ENCODE results near the gene TXNIP. TPM values are rescaled to one million over a fixed set of nuclear protein-coding genes. Genes with fewer than 3 reads are reported as not detected.

The TXNIP gene
- polyA plus RNA-seq, 1 of the 3 experiments (the other 2 are of a cell fraction): 44.6 TPM

DNA sequence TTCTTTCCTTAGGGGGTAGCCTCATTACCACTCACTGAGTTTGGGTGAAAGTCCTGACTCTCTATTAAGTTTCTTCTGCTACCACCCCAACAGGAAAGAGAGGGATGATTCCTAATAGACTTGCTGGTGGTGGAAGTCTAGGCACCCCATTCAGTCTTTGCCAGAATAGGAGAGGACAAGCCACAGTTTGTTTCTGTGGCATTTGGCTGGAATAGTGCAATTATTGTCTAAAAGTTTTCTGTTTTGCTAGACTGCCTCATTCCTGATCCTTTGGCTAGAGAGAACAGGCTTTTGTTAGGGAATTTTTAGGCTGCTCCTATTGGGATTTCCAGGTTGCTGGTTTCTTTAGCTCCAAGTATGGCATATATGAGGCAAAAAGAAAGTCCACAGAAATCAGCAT lies 35.1 kb upstream of the TXNIP start:
- Histone ChIP-seq H3K27ac (ENCODE audit: low read depth in 2 of 2, low read length in 1 of 2) (no peak overlapping the region), H3K9ac (no peak overlapping the region), H3K27me3 (ENCODE audit: insufficient read depth) (no peaks in the 10 kb centered on the region), H4K20me1 (ENCODE audit: insufficient read depth) (no peaks in the 10 kb centered on the region; the same call in 1 of the 2 replicates), H3K4me1 (ENCODE audit: control insufficient read depth in 1 of 2, insufficient read depth in 2 of 2, low read depth in 1 of 2, low read length in 1 of 2) (peaks cover 0 to 3% of the 10 kb centered on the region in 2 experiments; a peak in 2 of 4 replicates), H3K4me3 (ENCODE audit: low read depth in 2 of 2, low read length in 1 of 2) (no peak overlapping the region), H2AFZ (ENCODE audit: low read depth) (no peak overlapping the region), H3K4me2 (no peak overlapping the region), H3K9me2 (no peaks in the 10 kb centered on the region), H3F3A (replicated peaks; ENCODE audit: insufficient read depth) (peaks cover 18% of the 10 kb centered on the region), H3K79me2 (ENCODE audit: insufficient read depth) (no peaks in the 10 kb centered on the region), H3K9me3 (no peaks in the 10 kb centered on the region), H3K36me3 (replicated peaks in 1 of 2; ENCODE audit: control insufficient read depth in 1 of 2, insufficient read depth in 2 of 2, low read length in 1 of 2) (no peaks in the 10 kb centered on the region)
- POLR2A ChIA-PET: no interaction called here
- TF ChIP-seq, protein P1, sequence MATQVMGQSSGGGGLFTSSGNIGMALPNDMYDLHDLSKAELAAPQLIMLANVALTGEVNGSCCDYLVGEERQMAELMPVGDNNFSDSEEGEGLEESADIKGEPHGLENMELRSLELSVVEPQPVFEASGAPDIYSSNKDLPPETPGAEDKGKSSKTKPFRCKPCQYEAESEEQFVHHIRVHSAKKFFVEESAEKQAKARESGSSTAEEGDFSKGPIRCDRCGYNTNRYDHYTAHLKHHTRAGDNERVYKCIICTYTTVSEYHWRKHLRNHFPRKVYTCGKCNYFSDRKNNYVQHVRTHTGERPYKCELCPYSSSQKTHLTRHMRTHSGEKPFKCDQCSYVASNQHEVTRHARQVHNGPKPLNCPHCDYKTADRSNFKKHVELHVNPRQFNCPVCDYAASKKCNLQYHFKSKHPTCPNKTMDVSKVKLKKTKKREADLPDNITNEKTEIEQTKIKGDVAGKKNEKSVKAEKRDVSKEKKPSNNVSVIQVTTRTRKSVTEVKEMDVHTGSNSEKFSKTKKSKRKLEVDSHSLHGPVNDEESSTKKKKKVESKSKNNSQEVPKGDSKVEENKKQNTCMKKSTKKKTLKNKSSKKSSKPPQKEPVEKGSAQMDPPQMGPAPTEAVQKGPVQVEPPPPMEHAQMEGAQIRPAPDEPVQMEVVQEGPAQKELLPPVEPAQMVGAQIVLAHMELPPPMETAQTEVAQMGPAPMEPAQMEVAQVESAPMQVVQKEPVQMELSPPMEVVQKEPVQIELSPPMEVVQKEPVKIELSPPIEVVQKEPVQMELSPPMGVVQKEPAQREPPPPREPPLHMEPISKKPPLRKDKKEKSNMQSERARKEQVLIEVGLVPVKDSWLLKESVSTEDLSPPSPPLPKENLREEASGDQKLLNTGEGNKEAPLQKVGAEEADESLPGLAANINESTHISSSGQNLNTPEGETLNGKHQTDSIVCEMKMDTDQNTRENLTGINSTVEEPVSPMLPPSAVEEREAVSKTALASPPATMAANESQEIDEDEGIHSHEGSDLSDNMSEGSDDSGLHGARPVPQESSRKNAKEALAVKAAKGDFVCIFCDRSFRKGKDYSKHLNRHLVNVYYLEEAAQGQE (IDR thresholded peaks at IDR 0.05; ENCODE audit: low read depth, low read length): no peak
- TF ChIP-seq POLR2AphosphoS5 (IDR thresholded peaks at IDR 0.05; ENCODE audit: low read depth, low read length): no peak
- TF ChIP-seq TCF12 (IDR thresholded peaks at IDR 0.05): no peak
- TF ChIP-seq RCOR1 (IDR thresholded peaks at IDR 0.05; ENCODE audit: low read length): no peak
- TF ChIP-seq, protein P2, sequence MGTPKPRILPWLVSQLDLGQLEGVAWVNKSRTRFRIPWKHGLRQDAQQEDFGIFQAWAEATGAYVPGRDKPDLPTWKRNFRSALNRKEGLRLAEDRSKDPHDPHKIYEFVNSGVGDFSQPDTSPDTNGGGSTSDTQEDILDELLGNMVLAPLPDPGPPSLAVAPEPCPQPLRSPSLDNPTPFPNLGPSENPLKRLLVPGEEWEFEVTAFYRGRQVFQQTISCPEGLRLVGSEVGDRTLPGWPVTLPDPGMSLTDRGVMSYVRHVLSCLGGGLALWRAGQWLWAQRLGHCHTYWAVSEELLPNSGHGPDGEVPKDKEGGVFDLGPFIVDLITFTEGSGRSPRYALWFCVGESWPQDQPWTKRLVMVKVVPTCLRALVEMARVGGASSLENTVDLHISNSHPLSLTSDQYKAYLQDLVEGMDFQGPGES (IDR thresholded peaks at IDR 0.05; ENCODE audit: low read depth, low read length): no peak
- no peak for TF ChIP-seq TAF1 (IDR thresholded peaks at IDR 0.05; ENCODE audit: borderline replicate concordance, low read depth, low read length)
- TF ChIP-seq SMC3 (IDR thresholded peaks at IDR 0.05; ENCODE audit: low read depth, low read length): no peak
- no peak for TF ChIP-seq MXI1 (IDR thresholded peaks at IDR 0.05; ENCODE audit: low read depth, low read length)
- TF ChIP-seq, protein P3, sequence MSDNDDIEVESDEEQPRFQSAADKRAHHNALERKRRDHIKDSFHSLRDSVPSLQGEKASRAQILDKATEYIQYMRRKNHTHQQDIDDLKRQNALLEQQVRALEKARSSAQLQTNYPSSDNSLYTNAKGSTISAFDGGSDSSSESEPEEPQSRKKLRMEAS (IDR thresholded peaks at IDR 0.05; ENCODE audit: low read depth): no peak
- TF ChIP-seq, protein P4, sequence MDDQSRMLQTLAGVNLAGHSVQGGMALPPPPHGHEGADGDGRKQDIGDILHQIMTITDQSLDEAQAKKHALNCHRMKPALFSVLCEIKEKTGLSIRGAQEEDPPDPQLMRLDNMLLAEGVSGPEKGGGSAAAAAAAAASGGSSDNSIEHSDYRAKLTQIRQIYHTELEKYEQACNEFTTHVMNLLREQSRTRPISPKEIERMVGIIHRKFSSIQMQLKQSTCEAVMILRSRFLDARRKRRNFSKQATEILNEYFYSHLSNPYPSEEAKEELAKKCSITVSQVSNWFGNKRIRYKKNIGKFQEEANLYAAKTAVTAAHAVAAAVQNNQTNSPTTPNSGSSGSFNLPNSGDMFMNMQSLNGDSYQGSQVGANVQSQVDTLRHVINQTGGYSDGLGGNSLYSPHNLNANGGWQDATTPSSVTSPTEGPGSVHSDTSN (IDR thresholded peaks at IDR 0.05): no peak
- no peak for TF ChIP-seq NRF1 (IDR thresholded peaks at IDR 0.05; ENCODE audit: low read depth, low read length)
- TF ChIP-seq JUND (IDR thresholded peaks at IDR 0.05): no peak
- TF ChIP-seq TEAD4 (IDR thresholded peaks at IDR 0.05; ENCODE audit: borderline replicate concordance, insufficient read depth): no peak
- no peak for TF ChIP-seq RFX5 (IDR thresholded peaks at IDR 0.05; ENCODE audit: low read length)
- TF ChIP-seq, protein P5, sequence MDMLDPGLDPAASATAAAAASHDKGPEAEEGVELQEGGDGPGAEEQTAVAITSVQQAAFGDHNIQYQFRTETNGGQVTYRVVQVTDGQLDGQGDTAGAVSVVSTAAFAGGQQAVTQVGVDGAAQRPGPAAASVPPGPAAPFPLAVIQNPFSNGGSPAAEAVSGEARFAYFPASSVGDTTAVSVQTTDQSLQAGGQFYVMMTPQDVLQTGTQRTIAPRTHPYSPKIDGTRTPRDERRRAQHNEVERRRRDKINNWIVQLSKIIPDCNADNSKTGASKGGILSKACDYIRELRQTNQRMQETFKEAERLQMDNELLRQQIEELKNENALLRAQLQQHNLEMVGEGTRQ (IDR thresholded peaks at IDR 0.05; ENCODE audit: borderline replicate concordance, low read depth, low read length): no peak
- no peak for TF ChIP-seq EZH2phosphoT487 (IDR thresholded peaks at IDR 0.05; ENCODE audit: borderline replicate concordance, low read depth)
- no peak for TF ChIP-seq RXRA (IDR thresholded peaks at IDR 0.05; ENCODE audit: borderline replicate concordance, low read depth)
- no peak for TF ChIP-seq MEF2A (IDR thresholded peaks at IDR 0.05; ENCODE audit: borderline replicate concordance, low read depth)
- TF ChIP-seq NFIC (IDR thresholded peaks at IDR 0.05; ENCODE audit: borderline replicate concordance): no peak
- DNase-seq: no peak
- CTCF ChIA-PET: interaction anchor here (1.1 to 3.0 kb wide), 8 partner anchors 12 to 139 kb away, joined by 3 to 20 read pairs (median 6); no protein-coding TSS in a partner anchor
